H54 (cell line): ENCODE measurements around the gene NGLY1.
A peak's percentile ranks its signal among the peaks of the same experiment; 100 is the strongest.

ENCODE experiments used
- DNase-seq: peaks from one replicate; pipeline ENCODE4 v3.0.0; 2011; ENCODE audit warnings: low spot score, mixed read lengths; ENCODE audit not compliant: insufficient read length
- FAIRE-seq: peaks from 3 replicates; lab custom pipeline; 2011; peaks lifted over from hg19 to GRCh38; lab: Jason Lieb, UNC
- POLR2A ChIP-seq: IDR thresholded peaks from 2 replicates; pipeline ENCODE4 v1.6.1; 2011; ENCODE audit warnings: low read depth, mild to moderate bottlenecking, low read length

NGLY1 gene

GRCh38 chr3:25751048-25751447 lies 32.2 kb downstream of the NGLY1 start:
- no peak for FAIRE-seq
- DNase-seq = no peak
- no peak for TF ChIP-seq POLR2A

- no peak for TF ChIP-seq POLR2A
- DNase-seq (no peak), FAIRE-seq (no peak)
Observed at GRCh38 chr3:25749031-25749581, 34.1 kb downstream of the NGLY1 start.

GRCh38 chr3:25748189-25748588 lies 35.1 kb downstream of the NGLY1 start:
- no peak for TF ChIP-seq POLR2A
- DNase-seq (no peak), FAIRE-seq (no peak)

- DNase-seq (peak; percentile 5), FAIRE-seq (peak; percentile 80)
- no peak for TF ChIP-seq POLR2A
Observed at GRCh38 chr3:25747033-25747432, 36.2 kb downstream of the NGLY1 start.

- DNase-seq (no peak), FAIRE-seq (no peak)
- no peak for TF ChIP-seq POLR2A
Observed at GRCh38 chr3:25744470-25744869, 38.8 kb downstream of the NGLY1 start.

- no peak for TF ChIP-seq POLR2A
- DNase-seq (no peak), FAIRE-seq (no peak)
Observed at GRCh38 chr3:25728101-25728500, 55.1 kb downstream of the NGLY1 start.

GRCh38 chr3:25727316-25727715 lies 55.9 kb downstream of the NGLY1 start:
- TF ChIP-seq POLR2A = no peak
- FAIRE-seq = no peak
- DNase-seq = no peak

GRCh38 chr3:25725810-25726209 lies 57.4 kb downstream of the NGLY1 start:
- no peak for DNase-seq
- FAIRE-seq = no peak
- no peak for TF ChIP-seq POLR2A

- no peak for TF ChIP-seq POLR2A
- no peak for DNase-seq
- FAIRE-seq = no peak
Observed at GRCh38 chr3:25724948-25725645, 58.1 kb downstream of the NGLY1 start.

GRCh38 chr3:25723802-25724201 lies 59.4 kb downstream of the NGLY1 start:
- FAIRE-seq = no peak
- no peak for TF ChIP-seq POLR2A
- no peak for DNase-seq

GRCh38 chr3:25719321-25719720 lies 63.9 kb downstream of the NGLY1 start:
- FAIRE-seq = no peak
- DNase-seq = no peak
- no peak for TF ChIP-seq POLR2A

GRCh38 chr3:25713341-25713985 lies 69.8 kb downstream of the NGLY1 start:
- DNase-seq (no peak), FAIRE-seq (no peak)
- TF ChIP-seq POLR2A = no peak

- FAIRE-seq (no peak), DNase-seq (no peak)
- no peak for TF ChIP-seq POLR2A
Observed at GRCh38 chr3:25711090-25711489, 72.2 kb downstream of the NGLY1 start.

GRCh38 chr3:25708036-25708435 lies 75.2 kb downstream of the NGLY1 start:
- FAIRE-seq = no peak
- no peak for DNase-seq
- no peak for TF ChIP-seq POLR2A
